ENCODE results near the gene BTBD1. TPM values are rescaled to one million over a fixed set of nuclear protein-coding genes. Genes with fewer than 3 reads are reported as not detected.

The BTBD1 gene
- total RNA-seq, 1 experiment from 2014 or later: 83.9 TPM

GRCh38 chr15:82985688-82986441, 81.2 kb downstream of the BTBD1 start, which contains the start of gene RAMAC:
Gene RAMAC (plus strand): TSS chr15:82986210. CDS start chr15:82989019, 2,809 bp downstream.
- intact Hi-C loops (cut with micrococcal nuclease): loop anchor here (5.0 kb wide), 2 partner anchors 69 to 139 kb away; no protein-coding TSS in a partner anchor
- POLR2A ChIA-PET (ENCODE audit: unreplicated experiment): no interaction called here

DNA sequence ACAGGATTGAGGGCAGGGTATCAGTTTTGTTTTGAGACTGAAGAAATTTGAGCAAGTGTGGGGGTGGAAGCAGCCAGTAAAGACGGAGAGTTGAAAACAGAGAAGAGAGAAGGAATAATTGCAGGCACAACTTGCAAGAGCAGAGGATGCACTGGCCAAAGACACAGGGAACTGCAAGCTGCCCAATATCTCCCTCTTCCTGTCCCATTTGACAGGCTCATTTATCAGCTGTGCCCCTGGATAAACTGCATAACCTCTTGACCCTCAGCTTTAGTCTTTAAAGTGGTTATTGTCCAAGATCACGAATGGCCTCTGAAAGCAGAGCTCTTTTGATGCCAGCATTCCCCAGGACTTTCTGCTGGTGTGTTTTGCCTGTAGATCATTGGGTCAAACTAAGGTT, 86.1 kb downstream of the BTBD1 start:
- no peak overlapping the region for H2AFZ ChIP-seq (ENCODE audit: low read length)
- CTCF ChIA-PET: no interaction called here
- no peak for TF ChIP-seq EZH2 (IDR thresholded peaks at IDR 0.05; ENCODE audit: low read length, unreplicated experiment)

More at GRCh38 chr15:82985688-82986441, 81.2 kb downstream of the BTBD1 start, which contains the start of gene RAMAC:
- peak within 1 kb of the TSS; percentile 90 for H3K4me2 ChIP-seq (ENCODE audit: low read length)
- H2AFZ ChIP-seq (ENCODE audit: low read length): peak within 1 kb of the TSS; percentile 98
- peak; percentile 92 for DNase-seq
- peak within 1 kb of the TSS; percentile 88 for H3K9ac ChIP-seq (ENCODE audit: low read length)
- peak within 1 kb of the TSS; percentile 44 for H3K27ac ChIP-seq (ENCODE audit: low read length)
- peaks cover 14% of the 10 kb centered on the region for H3K4me1 ChIP-seq (ENCODE audit: insufficient read depth, low read length)
- H4K20me1 ChIP-seq (ENCODE audit: low read length): no peaks in the 10 kb centered on the region
- H3K4me3 ChIP-seq (ENCODE audit: low read length): peak within 1 kb of the TSS; percentile 96
- H3K9me3 ChIP-seq (ENCODE audit: low read length): no peaks in the 10 kb centered on the region
- peaks cover 17% of the 10 kb centered on the region for H3K79me2 ChIP-seq (ENCODE audit: low read length)
- H3K9me2 ChIP-seq (replicated peaks; ENCODE audit: low read length): no peaks in the 10 kb centered on the region
- CTCF ChIA-PET: interaction anchor here (0.6 kb wide), 1 partner anchor 176 kb away, joined by 3 read pairs; no protein-coding TSS in a partner anchor
- TF ChIP-seq, protein P1, sequence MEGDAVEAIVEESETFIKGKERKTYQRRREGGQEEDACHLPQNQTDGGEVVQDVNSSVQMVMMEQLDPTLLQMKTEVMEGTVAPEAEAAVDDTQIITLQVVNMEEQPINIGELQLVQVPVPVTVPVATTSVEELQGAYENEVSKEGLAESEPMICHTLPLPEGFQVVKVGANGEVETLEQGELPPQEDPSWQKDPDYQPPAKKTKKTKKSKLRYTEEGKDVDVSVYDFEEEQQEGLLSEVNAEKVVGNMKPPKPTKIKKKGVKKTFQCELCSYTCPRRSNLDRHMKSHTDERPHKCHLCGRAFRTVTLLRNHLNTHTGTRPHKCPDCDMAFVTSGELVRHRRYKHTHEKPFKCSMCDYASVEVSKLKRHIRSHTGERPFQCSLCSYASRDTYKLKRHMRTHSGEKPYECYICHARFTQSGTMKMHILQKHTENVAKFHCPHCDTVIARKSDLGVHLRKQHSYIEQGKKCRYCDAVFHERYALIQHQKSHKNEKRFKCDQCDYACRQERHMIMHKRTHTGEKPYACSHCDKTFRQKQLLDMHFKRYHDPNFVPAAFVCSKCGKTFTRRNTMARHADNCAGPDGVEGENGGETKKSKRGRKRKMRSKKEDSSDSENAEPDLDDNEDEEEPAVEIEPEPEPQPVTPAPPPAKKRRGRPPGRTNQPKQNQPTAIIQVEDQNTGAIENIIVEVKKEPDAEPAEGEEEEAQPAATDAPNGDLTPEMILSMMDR (conservative IDR thresholded peaks at IDR 0.05; ENCODE audit: low read depth, low read length): no peak
- no peak for TF ChIP-seq EZH2phosphoT487 (IDR thresholded peaks at IDR 0.05; ENCODE audit: borderline replicate concordance, low read length)
- TF ChIP-seq EZH2 (IDR thresholded peaks at IDR 0.05; ENCODE audit: low read length, unreplicated experiment): no peak
- no peaks in the 10 kb centered on the region for H3K27me3 ChIP-seq (ENCODE audit: low read length)
- H3K36me3 ChIP-seq (ENCODE audit: low read depth, low read length): peaks cover 8% of the 10 kb centered on the region
- peak; percentile 95 for ATAC-seq
- H3F3A ChIP-seq (ENCODE audit: low read length, unreplicated experiment): no peaks in the 10 kb centered on the region
- BruUV-seq (replicated peaks): TSS peak; percentile 70

GRCh38 chr15:82979726-82980125, 87.3 kb downstream of the BTBD1 start:
- H4K20me1 ChIP-seq (ENCODE audit: low read length): no peaks in the 10 kb centered on the region
- H3K27me3 ChIP-seq (ENCODE audit: low read length): no peaks in the 10 kb centered on the region
- intact Hi-C loops (cut with micrococcal nuclease): no loop called here
- H3K27ac ChIP-seq (ENCODE audit: low read length): no peak overlapping the region
- H3K9ac ChIP-seq (ENCODE audit: low read length): no peak overlapping the region
- no peaks in the 10 kb centered on the region for H3K79me2 ChIP-seq (ENCODE audit: low read length)
- ChIA-PET CTCF (no interaction called here), POLR2A (ENCODE audit: unreplicated experiment) (no interaction called here)
- no peaks in the 10 kb centered on the region for H3F3A ChIP-seq (ENCODE audit: low read length, unreplicated experiment)
- H2AFZ ChIP-seq (ENCODE audit: low read length): no peak overlapping the region
- H3K36me3 ChIP-seq (ENCODE audit: low read depth, low read length): no peaks in the 10 kb centered on the region
- H3K4me3 ChIP-seq (ENCODE audit: low read length): no peak overlapping the region
- H3K9me2 ChIP-seq (replicated peaks; ENCODE audit: low read length): no peaks in the 10 kb centered on the region
- TF ChIP-seq, protein P1 (conservative IDR thresholded peaks at IDR 0.05; ENCODE audit: low read depth, low read length): no peak
- TF ChIP-seq EZH2 (IDR thresholded peaks at IDR 0.05; ENCODE audit: low read length, unreplicated experiment): no peak
- no peak for TF ChIP-seq EZH2phosphoT487 (IDR thresholded peaks at IDR 0.05; ENCODE audit: borderline replicate concordance, low read length)
- no peaks in the 10 kb centered on the region for H3K9me3 ChIP-seq (ENCODE audit: low read length)
- BruUV-seq (replicated peaks): no TSS peak
- no peaks in the 10 kb centered on the region for H3K4me1 ChIP-seq (ENCODE audit: insufficient read depth, low read length)
- H3K4me2 ChIP-seq (ENCODE audit: low read length): no peak overlapping the region
- DNase-seq (no peak), ATAC-seq (no peak)

More for the DNA sequence above, 86.1 kb downstream of the BTBD1 start:
- BruUV-seq (replicated peaks): no TSS peak
- no peaks in the 10 kb centered on the region for H3K79me2 ChIP-seq (ENCODE audit: low read length)
- no peaks in the 10 kb centered on the region for H3F3A ChIP-seq (ENCODE audit: low read length, unreplicated experiment)
- no peak overlapping the region for H3K9ac ChIP-seq (ENCODE audit: low read length)
- H3K27ac ChIP-seq (ENCODE audit: low read length): no peak overlapping the region
- no peak overlapping the region for H3K4me3 ChIP-seq (ENCODE audit: low read length)
- H3K9me2 ChIP-seq (replicated peaks; ENCODE audit: low read length): no peaks in the 10 kb centered on the region
- H3K27me3 ChIP-seq (ENCODE audit: low read length): no peaks in the 10 kb centered on the region
- no peak overlapping the region for H3K4me2 ChIP-seq (ENCODE audit: low read length)
- DNase-seq: no peak
- no peak for ATAC-seq
- H4K20me1 ChIP-seq (ENCODE audit: low read length): no peaks in the 10 kb centered on the region
- peaks cover 7% of the 10 kb centered on the region for H3K4me1 ChIP-seq (ENCODE audit: insufficient read depth, low read length)
- H3K9me3 ChIP-seq (ENCODE audit: low read length): no peaks in the 10 kb centered on the region
- no peaks in the 10 kb centered on the region for H3K36me3 ChIP-seq (ENCODE audit: low read depth, low read length)
- POLR2A ChIA-PET (ENCODE audit: unreplicated experiment): no interaction called here
- intact Hi-C loops (cut with micrococcal nuclease): no loop called here
